ENCODE data around the gene RUVBL2.
"Not testable (repeated sequence)": the region's sequence is repeated elsewhere in the genome, so short reads cannot be mapped to it uniquely, and the experiment has no call there.

RUVBL2 gene

DNA sequence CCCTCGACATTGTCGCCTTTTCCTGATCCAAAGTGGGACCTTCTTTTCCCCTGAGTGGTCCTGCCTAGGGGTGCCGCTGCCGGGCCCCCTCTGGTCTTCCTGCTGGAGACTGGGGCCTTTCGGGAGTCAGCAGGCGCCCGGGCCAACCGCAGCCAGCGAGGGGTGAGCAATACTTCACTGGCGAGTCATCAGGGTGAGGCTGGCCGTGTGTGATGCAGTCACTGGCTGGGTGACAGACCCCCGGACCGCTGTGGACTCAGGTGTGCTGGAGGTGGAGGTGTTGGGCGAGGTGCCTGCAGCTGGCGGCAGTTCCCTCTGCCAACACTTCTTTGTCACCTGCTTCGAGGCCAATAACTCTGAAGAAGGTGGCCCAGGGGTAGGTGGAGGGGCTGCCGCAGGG lies 48.5 kb downstream of the RUVBL2 start:
- TF ChIP-seq ZFX (IDR thresholded peaks at IDR 0.05) = no peak
- TF ChIP-seq, protein P1, sequence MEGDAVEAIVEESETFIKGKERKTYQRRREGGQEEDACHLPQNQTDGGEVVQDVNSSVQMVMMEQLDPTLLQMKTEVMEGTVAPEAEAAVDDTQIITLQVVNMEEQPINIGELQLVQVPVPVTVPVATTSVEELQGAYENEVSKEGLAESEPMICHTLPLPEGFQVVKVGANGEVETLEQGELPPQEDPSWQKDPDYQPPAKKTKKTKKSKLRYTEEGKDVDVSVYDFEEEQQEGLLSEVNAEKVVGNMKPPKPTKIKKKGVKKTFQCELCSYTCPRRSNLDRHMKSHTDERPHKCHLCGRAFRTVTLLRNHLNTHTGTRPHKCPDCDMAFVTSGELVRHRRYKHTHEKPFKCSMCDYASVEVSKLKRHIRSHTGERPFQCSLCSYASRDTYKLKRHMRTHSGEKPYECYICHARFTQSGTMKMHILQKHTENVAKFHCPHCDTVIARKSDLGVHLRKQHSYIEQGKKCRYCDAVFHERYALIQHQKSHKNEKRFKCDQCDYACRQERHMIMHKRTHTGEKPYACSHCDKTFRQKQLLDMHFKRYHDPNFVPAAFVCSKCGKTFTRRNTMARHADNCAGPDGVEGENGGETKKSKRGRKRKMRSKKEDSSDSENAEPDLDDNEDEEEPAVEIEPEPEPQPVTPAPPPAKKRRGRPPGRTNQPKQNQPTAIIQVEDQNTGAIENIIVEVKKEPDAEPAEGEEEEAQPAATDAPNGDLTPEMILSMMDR (conservative IDR thresholded peaks at IDR 0.05) = no peak
- no peak overlapping the region for H3K27ac ChIP-seq

DNA sequence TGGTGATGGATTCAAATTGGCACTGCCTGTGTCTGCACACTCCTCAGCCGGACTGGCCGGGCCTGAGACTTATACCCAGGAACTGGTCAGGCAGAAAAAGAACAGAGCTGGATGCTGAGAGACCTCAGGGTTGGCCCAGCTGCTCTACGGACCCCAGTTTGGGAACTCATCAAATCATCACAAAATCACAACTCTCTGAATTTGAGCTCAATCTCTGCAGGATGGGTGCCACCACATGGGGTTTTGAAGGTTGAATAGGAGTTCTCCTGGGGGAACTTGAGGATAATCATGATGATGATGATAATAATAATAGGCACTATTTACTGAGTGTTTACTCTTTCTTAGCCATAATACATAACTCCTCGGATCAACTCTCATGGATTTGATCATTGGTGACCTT lies 49.0 kb downstream of the RUVBL2 start:
- not testable (repeated sequence) for H3K27ac ChIP-seq

DNA sequence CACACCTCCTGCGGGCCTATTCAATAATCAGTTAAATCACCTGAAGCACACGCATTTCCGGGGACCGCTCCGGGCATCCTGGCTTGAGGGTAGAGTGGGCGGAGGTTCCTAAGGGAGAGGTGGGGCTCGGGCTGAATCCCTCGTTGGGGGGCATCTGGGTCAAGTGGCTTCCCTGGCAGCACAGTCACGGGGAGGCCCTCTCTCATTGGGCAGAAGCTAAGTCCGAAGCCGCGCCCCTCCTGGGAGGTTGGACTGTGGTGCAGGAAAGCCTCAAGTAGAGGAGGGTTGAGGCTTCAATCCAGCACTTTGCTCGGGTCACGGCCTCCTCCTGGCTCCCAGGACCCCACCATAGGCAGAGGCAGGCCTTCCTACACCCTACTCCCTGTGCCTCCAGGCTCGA lies 49.9 kb downstream of the RUVBL2 start, which contains the start of gene CGB5:
TSS of gene CGB5 (plus strand) at position 301 of the 400 bp plus-strand sequence. CDS start 362 bp downstream, outside the sequence.
- not testable (repeated sequence) for H3K27ac ChIP-seq

DNA sequence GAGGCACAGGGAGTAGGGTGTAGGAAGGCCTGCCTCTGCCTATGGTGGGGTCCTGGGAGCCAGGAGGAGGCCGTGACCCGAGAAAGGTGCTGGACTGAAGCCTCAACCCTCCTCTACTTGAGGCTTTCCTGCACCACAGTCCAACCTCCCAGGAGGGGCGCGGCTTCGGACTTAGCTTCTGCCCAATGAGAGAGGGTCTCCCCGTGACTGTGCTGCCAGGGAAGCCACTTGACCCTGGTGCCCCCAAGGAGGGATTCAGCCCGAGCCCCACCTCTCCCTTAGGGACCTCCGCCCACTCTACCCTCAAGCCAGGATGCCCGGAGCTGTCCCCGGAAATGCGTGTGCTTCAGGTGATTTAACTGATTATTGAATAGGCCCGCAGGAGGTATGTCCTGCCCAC lies 55.3 kb downstream of the RUVBL2 start, which contains the start of gene CGB8:
TSS of gene CGB8 (minus strand) at position 101 of the 400 bp plus-strand sequence. CDS start 372 bp downstream, outside the sequence.
- not testable (repeated sequence) for H3K27ac ChIP-seq

DNA sequence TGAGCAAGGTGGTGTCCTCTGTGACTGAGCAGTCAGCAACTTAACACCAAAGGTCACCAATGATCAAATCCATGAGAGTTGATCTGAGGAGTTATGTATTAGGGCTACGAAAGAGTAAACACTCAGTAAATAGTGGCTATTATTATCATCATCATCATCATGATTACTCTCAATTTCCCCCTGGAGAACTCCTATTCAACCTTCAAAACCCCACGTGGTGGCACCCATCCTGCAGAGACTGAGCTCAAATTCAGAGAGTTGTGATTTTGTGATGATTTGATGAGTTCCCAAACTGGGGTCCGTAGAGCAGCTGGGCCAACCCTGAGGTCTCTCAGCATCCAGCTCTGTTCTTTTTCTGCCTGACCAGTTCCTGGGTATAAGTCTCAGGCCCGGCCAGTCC lies 56.1 kb downstream of the RUVBL2 start:
- H3K27ac ChIP-seq = not testable (repeated sequence)

DNA sequence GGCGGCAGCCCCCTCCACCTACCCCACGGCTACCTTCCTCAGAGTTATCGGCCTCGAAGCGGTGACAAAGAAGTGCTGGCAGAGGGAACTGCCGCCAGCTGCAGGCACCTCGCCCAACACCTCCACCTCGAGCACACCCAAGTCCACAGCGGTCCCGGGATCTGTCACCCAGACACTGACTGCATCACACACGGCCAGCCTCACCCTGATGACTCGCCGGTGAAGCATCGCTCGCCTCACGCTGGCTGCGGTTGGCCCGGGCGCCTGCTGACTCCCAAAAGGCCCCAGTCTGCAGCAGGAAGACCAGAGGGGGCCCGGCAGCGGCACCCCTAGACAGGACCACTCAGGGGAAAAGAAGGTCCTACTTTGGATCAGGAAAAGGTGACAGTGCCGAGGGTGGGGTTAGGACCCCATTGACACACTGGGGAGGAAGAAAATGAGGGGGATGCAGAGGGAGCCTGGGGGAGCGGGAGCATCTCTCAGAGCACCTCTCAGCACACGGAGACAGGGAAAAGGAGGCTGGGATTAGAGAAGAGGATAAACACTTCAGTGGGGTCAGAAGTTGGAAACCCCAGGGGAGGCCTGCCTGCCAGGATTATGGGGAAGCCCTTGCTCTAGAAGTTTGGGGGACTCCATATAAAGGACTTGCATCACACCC lies 56.8 kb downstream of the RUVBL2 start:
- not testable (repeated sequence) for H3K27ac ChIP-seq

DNA sequence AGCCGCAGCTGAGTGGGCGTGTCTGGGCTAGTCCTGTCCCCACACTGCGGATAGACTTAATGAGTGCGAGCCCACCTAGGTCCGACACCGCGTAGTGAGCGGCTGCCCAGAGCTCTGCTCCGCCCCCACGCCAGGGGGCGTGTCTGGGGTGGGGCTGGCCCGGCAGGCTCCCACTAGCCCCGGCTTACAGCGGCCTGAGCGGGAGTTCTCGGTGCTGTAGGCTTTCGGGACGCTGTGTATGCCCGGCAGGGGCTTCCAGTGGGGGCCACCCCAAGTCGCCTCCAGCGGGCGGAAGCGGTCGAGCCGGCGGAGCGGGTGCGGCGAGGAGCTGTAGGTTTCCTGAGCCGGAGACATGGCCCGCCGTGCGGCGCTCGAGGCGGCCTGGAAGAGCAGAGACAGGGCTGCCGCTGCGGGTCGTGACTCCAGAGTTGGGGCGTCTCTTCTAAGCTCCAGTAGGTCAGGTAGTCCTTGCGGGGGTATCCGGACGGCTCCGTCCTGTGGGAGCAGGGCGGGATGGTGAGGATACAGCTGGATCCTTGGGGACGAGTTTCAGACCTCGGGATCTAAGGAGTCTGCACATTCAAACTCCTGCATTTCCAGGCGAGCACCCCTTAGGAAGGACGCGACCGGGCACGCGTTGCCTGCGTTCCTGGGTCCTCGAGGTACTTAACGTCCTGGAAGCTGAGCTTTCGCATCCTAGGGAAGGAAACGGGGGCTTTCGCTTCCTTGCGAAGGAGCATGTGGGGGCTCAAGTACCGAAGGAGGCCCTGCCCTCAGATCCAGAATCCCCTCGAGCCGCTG lies 62.6 kb downstream of the RUVBL2 start:
- no peak overlapping the region; the same call in 1 of the 2 replicates for H3K27ac ChIP-seq
- no peak for TF ChIP-seq ZFX (IDR thresholded peaks at IDR 0.05)
- TF ChIP-seq, protein P1 (conservative IDR thresholded peaks at IDR 0.05) = no peak; the same call in 1 of the 2 replicates

DNA sequence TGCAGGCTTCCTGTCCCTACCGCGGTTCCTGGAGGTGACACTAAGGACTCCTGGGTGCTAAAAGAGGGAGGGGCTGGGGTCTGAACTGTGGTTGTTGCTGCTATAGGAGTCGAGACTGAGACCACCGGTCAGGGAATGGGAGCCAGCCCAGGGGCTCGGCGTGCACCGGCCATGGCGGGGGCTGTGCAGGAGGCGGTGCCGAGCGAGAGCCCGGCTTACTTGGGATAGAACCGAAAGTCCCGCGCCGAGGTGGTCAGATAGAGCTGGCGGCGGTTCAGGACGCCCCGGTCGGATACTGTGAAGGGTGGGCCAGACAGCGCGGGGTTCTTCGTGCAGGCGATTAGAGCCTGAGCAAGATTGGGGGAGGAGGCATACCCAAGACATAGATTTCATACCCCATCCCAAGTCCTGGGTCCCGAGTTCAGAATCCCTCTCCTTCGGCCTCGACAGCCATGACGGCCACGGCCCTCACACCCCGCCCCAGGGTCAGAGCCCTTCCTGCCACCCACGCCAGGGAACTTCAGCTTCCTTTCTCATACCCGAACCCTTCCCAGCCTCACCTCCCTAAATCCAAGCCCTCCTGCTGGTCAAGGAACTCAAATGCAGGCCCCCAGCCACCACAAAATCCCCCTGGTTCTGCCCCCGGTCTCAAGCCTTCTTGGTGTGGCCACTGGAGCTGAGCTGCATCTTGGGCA lies 63.4 kb downstream of the RUVBL2 start:
- not testable (repeated sequence) for H3K27ac ChIP-seq

DNA sequence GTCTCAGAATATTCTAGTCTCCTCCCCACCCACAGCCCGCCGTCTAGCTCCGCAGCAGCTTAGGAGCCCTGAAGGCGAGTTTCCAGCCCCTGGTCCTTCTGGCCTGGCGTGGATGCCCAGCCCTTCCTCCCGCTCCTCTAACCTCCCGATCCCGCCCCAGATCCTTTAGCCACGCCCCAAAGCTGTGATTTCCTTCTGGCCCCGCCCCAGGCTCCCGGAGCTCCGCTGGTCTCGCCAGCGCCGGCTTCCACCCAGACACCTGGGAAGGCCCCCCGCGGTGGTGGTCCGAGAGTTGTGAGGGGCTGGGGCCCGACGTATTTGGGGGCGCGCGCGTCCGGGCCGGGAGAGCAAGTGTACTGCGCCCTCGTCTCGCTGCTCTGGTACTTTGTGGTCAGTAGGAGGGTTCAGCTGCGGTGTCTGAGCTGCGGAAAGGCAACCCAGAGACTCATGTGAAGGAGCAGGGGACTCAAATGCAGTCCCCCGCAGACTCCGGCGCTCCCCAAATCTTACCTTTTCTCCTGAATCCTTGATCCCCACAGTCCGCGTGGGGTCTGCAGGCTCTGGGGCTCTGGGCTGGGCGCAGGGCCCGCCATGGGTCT lies 64.0 kb downstream of the RUVBL2 start, which contains the start of gene CGB7:
TSS of gene CGB7 (minus strand) at position 114 of the 599 bp plus-strand sequence. CDS start 2,374 bp downstream, outside the sequence.
- TF ChIP-seq, protein P1 (conservative IDR thresholded peaks at IDR 0.05) = no peak
- TF ChIP-seq ZFX (IDR thresholded peaks at IDR 0.05) = no peak
- no peak within 1 kb of the TSS; the same call in 1 of the 2 replicates for H3K27ac ChIP-seq

DNA sequence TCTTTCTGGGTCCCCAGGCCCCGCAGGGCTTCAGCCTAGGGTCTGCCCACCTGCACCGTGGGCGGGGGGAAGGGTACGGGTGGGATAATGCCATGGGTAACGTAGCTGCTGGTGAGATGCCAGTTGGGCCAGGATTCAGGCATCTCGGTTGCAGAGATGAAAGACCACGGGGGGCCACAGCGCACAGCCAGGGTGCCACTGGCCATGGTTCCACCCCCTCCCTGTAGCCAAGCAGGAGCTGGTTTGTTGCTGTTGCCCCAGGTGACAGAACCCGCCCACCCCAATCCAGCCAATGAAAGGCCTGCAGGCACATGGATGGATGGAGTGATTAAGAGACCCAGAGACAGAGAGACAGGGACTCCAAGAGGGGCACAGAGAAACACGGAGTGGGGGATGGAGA lies 64.9 kb downstream of the RUVBL2 start:
- no peak for TF ChIP-seq ZFX (IDR thresholded peaks at IDR 0.05)
- TF ChIP-seq, protein P1 (conservative IDR thresholded peaks at IDR 0.05) = no peak
- H3K27ac ChIP-seq = no peak overlapping the region

Measured in C4-2B (cell line).